T-cell (primary cell): ENCODE data around the gene CALR. TPM values are rescaled to one million over a fixed set of nuclear protein-coding genes. Genes with fewer than 3 reads are reported as not detected.

ENCODE experiments used
- ATAC-seq, 4 experiments: fragments of 200-7000 bp in 3 of 4; fragments of 150-1000 bp in 1 of 4; cut with Tn5 transposase; replicated peaks in 1 of 4; 1 replicate in 3 of 4; 2 replicates in 1 of 4; pipeline ENCODE4 v1.10.0; 2021; ENCODE audit warnings: moderate library complexity in 3 of 4, mild to moderate bottlenecking in 2 of 4, moderate number of reproducible peaks in 1 of 4
- CTCF ChIA-PET, 2 donors: fragments of 300-600 bp; sonication (Branson Sonifier 250); formaldehyde crosslinking; loops; one replicate each; lab custom pipeline; 2022; ENCODE audit warnings: antibody characterized with exemption in 2 of 2; lab: Charles Lee
- POLR2A ChIA-PET, 2 donors: fragments of 300-600 bp; sonication (Branson Sonifier 250); formaldehyde crosslinking; loops; one replicate each; lab custom pipeline; 2022; ENCODE audit warnings: antibody characterized with exemption in 2 of 2; lab: Charles Lee
- DNase-seq, 35 experiments: peaks; one replicate each; pipeline versions ENCODE4 v3.0.0 to v3.0.0-alpha.2; 2013 to 2023
- H3K27ac ChIP-seq: one replicate; pipeline ENCODE4 v1.5.1; 2013; ENCODE audit warnings: low read length
- H3K27me3 ChIP-seq, 2 experiments: replicated peaks in 1 of 2; 1 replicate in 1 of 2; 2 replicates in 1 of 2; pipeline versions ENCODE4 v1.6.1 to v1.7.0; 2013; ENCODE audit warnings: low read length in 1 of 2, mixed read lengths in 1 of 2; ENCODE audit not compliant: control insufficient read depth in 2 of 2, insufficient read depth in 2 of 2; ENCODE audit errors: extremely low read depth in 1 of 2
- H3K36me3 ChIP-seq, 2 donors: 1 replicate in 1 of 2; 2 replicates in 1 of 2; pipeline versions ENCODE4 v1.6.1 to v1.7.0; 2013; ENCODE audit warnings: low read length in 1 of 2; ENCODE audit not compliant: control insufficient read depth in 2 of 2, insufficient read depth in 1 of 2; ENCODE audit errors: extremely low read depth in 1 of 2
- H3K4me1 ChIP-seq, 2 experiments: 1 replicate in 1 of 2; 2 replicates in 1 of 2; pipeline versions ENCODE4 v1.6.1 to v1.7.0; 2013; ENCODE audit warnings: low read length in 2 of 2, mixed read lengths in 1 of 2; ENCODE audit not compliant: insufficient read depth in 2 of 2, control insufficient read depth in 1 of 2; ENCODE audit errors: extremely low read depth in 1 of 2
- H3K4me3 ChIP-seq, 2 donors: 1 replicate in 1 of 2; 2 replicates in 1 of 2; pipeline versions ENCODE4 v1.5.1 to v1.7.0; 2013; ENCODE audit warnings: mild to moderate bottlenecking in 2 of 2, low read length in 1 of 2, moderate library complexity in 1 of 2; ENCODE audit not compliant: control insufficient read depth in 1 of 2; ENCODE audit errors: extremely low read depth in 1 of 2
- H3K9me3 ChIP-seq: 2 replicates; pipeline ENCODE4 v1.7.0; 2013
- H3K27ac Mint-ChIP-seq, 2 donors: one replicate each; pipeline ENCODE4 v1.8.0; 2020 to 2021; ENCODE audit warnings: mild to moderate bottlenecking in 2 of 2, mixed read lengths in 2 of 2
- H3K27me3 Mint-ChIP-seq, 2 donors: one replicate each; pipeline ENCODE4 v1.8.0; 2021 to 2022; ENCODE audit warnings: mixed read lengths in 2 of 2
- H3K36me3 Mint-ChIP-seq: one replicate; pipeline ENCODE4 v1.8.0; 2021; ENCODE audit warnings: mixed read lengths
- H3K4me1 Mint-ChIP-seq, 3 donors: one replicate each; pipeline ENCODE4 v1.8.0; 2020 to 2022; ENCODE audit warnings: mixed read lengths in 3 of 3, mild to moderate bottlenecking in 1 of 3
- H3K4me3 Mint-ChIP-seq, 3 donors: one replicate each; pipeline ENCODE4 v1.8.0; 2020 to 2022; ENCODE audit warnings: mild to moderate bottlenecking in 3 of 3, mixed read lengths in 3 of 3, moderate library complexity in 3 of 3
- H3K9me3 Mint-ChIP-seq, 3 donors: one replicate each; pipeline ENCODE4 v1.8.0; 2020 to 2022; ENCODE audit warnings: mixed read lengths in 3 of 3
- WGBS: methylation state at CpG from one replicate; pipeline ENCODE4 v1.1.5; 2013; ENCODE audit warnings: missing lambda C conversion rate; ENCODE audit not compliant: insufficient coverage; 5-methylcytosine and 5-hydroxymethylcytosine counted together
- total RNA-seq, 35 experiments: library from RNA in 6 of 35; stranded (reverse) in 6 of 35; fragments of 120-200 nt in 1 of 35; gene quantifications; one replicate each; pipeline versions ENCODE4 v1.2.1 to v1.2.4 and lab custom pipeline; 2013 to 2026

The CALR gene
- total RNA-seq, 5 donors from 2014 or later (not counting 1 experiment from before 2014, with no cell fraction given) = 429 to 530 (median 501) TPM

GRCh38 chr19:12932392-12933286 is 5.8 kb upstream of the CALR start:
- Mint-ChIP-seq H3K9me3 (no peaks in the 10 kb centered on the region), H3K4me3 (peak overlapping the region; percentile 95 to 99 (median 98)), H3K27ac (peak overlapping the region; percentile 77 to 89), H3K36me3 (peaks cover 15% of the 10 kb centered on the region), H3K4me1 (peaks cover 33 to 36% (median 33%) of the 10 kb centered on the region in 3 donors), H3K27me3 (no peaks in the 10 kb centered on the region)
- H3K27ac ChIP-seq = peak overlapping the region; percentile 52
- DNase-seq (no peak), ATAC-seq (peak in 1 of 4 experiments; percentile 4)
- 24% methylated on average over 14 of the region's 16 CpGs for WGBS
- peak overlapping the region; percentile 86 to 96 for H3K4me3 ChIP-seq
- CTCF ChIA-PET = interaction anchor here (1.0 to 1.6 kb wide), 4 partner anchors 28 to 47 kb away, joined by 4 to 6 read pairs (median 4); no protein-coding TSS in a partner anchor
- POLR2A ChIA-PET = interaction anchor here in 1 of 2 donors (0.6 to 1.1 kb wide), 2 partner anchors 10 to 254 kb away, joined by 4 to 6 read pairs; no protein-coding TSS in a partner anchor
- H3K4me1 ChIP-seq = peaks cover 20 to 39% of the 10 kb centered on the region in 2 experiments
- peaks cover 6 to 31% of the 10 kb centered on the region in 2 donors for H3K36me3 ChIP-seq
- H3K9me3 ChIP-seq = no peaks in the 10 kb centered on the region
- H3K27me3 ChIP-seq = no peaks in the 10 kb centered on the region

GRCh38 chr19:12933287-12934072 is 4.9 kb upstream of the CALR start, which contains the start of gene FARSA:
FARSA (minus strand) TSS chr19:12933711; CDS start chr19:12933696, 15 bp downstream.
- Mint-ChIP-seq H3K4me3 (peak within 1 kb of the TSS; percentile 95 to 99 (median 98)), H3K36me3 (peaks cover 10% of the 10 kb centered on the region), H3K27ac (peak within 1 kb of the TSS; percentile 87 to 89), H3K9me3 (no peaks in the 10 kb centered on the region), H3K4me1 (peaks cover 39 to 44% (median 39%) of the 10 kb centered on the region in 3 donors), H3K27me3 (no peaks in the 10 kb centered on the region)
- Histone ChIP-seq H3K4me1 (peaks cover 23 to 44% of the 10 kb centered on the region in 2 experiments), H3K27ac (peak within 1 kb of the TSS; percentile 52), H3K36me3 (peaks cover 6 to 25% of the 10 kb centered on the region in 2 donors), H3K9me3 (no peaks in the 10 kb centered on the region), H3K27me3 (no peaks in the 10 kb centered on the region), H3K4me3 (peak within 1 kb of the TSS; percentile 86 to 96)
- WGBS = 6% methylated on average over 43 of the region's 51 CpGs
- CTCF ChIA-PET = interaction anchor here (0.6 to 1.6 kb wide), 6 partner anchors 8 to 48 kb away, joined by 3 to 6 read pairs (median 4); partner anchors contain the start of gene GCDH (in 1 of the 2)
- peak; percentile 55 to 67 (median 65) for ATAC-seq
- peak; percentile 71 to 92 (median 82) for DNase-seq
- POLR2A ChIA-PET = interaction anchor here in 1 of 2 donors (0.6 to 1.1 kb wide), 3 partner anchors 9 to 255 kb away, joined by 3 to 6 read pairs (median 4); no protein-coding TSS in a partner anchor

- peaks cover 5 to 18% of the 10 kb centered on the region in 2 donors for H3K36me3 ChIP-seq
- Mint-ChIP-seq H3K4me3 (no peak overlapping the region), H3K27ac (no peak overlapping the region), H3K36me3 (peaks cover 13% of the 10 kb centered on the region), H3K4me1 (peaks cover 52 to 55% (median 55%) of the 10 kb centered on the region in 3 donors), H3K27me3 (no peaks in the 10 kb centered on the region), H3K9me3 (no peaks in the 10 kb centered on the region)
- no peak overlapping the region for H3K27ac ChIP-seq
- peaks cover 31 to 56% of the 10 kb centered on the region in 2 experiments for H3K4me1 ChIP-seq
- H3K9me3 ChIP-seq = no peaks in the 10 kb centered on the region
- no peak overlapping the region for H3K4me3 ChIP-seq
- no peaks in the 10 kb centered on the region for H3K27me3 ChIP-seq
- 98% methylated on average over 5 of the region's 10 CpGs for WGBS
- ChIA-PET POLR2A (no interaction called here), CTCF (interaction anchor here in 1 of 2 donors (0.7 kb wide), 1 partner anchor 253 kb away, joined by 3 read pairs; the partner anchor contains the start of gene DHPS)
- ATAC-seq (no peak), DNase-seq (no peak)
Measured at GRCh38 chr19:12935071-12935470, 3.3 kb upstream of the CALR start.

- Mint-ChIP-seq H3K27ac (peak overlapping the region; percentile 4 to 55), H3K9me3 (no peaks in the 10 kb centered on the region), H3K27me3 (no peaks in the 10 kb centered on the region), H3K4me1 (peaks cover 65% of the 10 kb centered on the region in 3 donors), H3K4me3 (peak overlapping the region in 1 of 3 donors; percentile 99), H3K36me3 (peaks cover 22% of the 10 kb centered on the region)
- ATAC-seq (no peak), DNase-seq (no peak)
- Histone ChIP-seq H3K4me3 (no peak overlapping the region), H3K36me3 (peaks cover 7 to 23% of the 10 kb centered on the region in 2 donors), H3K27me3 (no peaks in the 10 kb centered on the region), H3K9me3 (no peaks in the 10 kb centered on the region), H3K27ac (no peak overlapping the region), H3K4me1 (peaks cover 33 to 69% of the 10 kb centered on the region in 2 experiments)
- CTCF ChIA-PET = no interaction called here
- WGBS = 70% methylated on average over 2 of the region's 7 CpGs
- POLR2A ChIA-PET = no interaction called here
Measured at GRCh38 chr19:12936582-12936981, 1.8 kb upstream of the CALR start.

GRCh38 chr19:12937093-12937926 is 1.1 kb upstream of the CALR start:
- H3K27me3 Mint-ChIP-seq = no peaks in the 10 kb centered on the region
- Histone ChIP-seq H3K36me3 (peaks cover 11 to 30% of the 10 kb centered on the region in 2 donors), H3K27me3 (no peaks in the 10 kb centered on the region), H3K4me3 (peak overlapping the region; percentile 82 to 94), H3K9me3 (no peaks in the 10 kb centered on the region), H3K4me1 (peaks cover 33 to 71% of the 10 kb centered on the region in 2 experiments), H3K27ac (no peak overlapping the region)
- POLR2A ChIA-PET = no interaction called here
- H3K4me1 Mint-ChIP-seq = peaks cover 63 to 68% (median 65%) of the 10 kb centered on the region in 3 donors
- peak overlapping the region; percentile 98 to 99 (median 99) for H3K4me3 Mint-ChIP-seq
- DNase-seq (no peak), ATAC-seq (no peak)
- 36% methylated on average over 12 of the region's 23 CpGs for WGBS
- H3K9me3 Mint-ChIP-seq = no peaks in the 10 kb centered on the region
- peak overlapping the region; percentile 92 to 95 for H3K27ac Mint-ChIP-seq
- CTCF ChIA-PET = interaction anchor here in 1 of 2 donors (0.6 to 1.1 kb wide), 3 partner anchors 9 to 52 kb away, joined by 3 to 9 read pairs (median 5); partner anchors contain the start of gene GCDH
- peaks cover 25% of the 10 kb centered on the region for H3K36me3 Mint-ChIP-seq
